Stimulated activated CD8-positive, alpha-beta memory T cell treated with anti-CD3 and anti-CD28 coated beads, Interleukin-7, amount 100 ng/mL, for 48 hours (primary cell): ENCODE results near the gene CCDC107.

ENCODE experiments used
- DNase-seq, 2 donors: peaks; one replicate each; pipeline ENCODE4 v3.0.0-alpha.2; 2020; ENCODE audit warnings: low read depth in 1 of 2; ENCODE audit errors: extremely low read depth in 1 of 2

The CCDC107 gene

DNA sequence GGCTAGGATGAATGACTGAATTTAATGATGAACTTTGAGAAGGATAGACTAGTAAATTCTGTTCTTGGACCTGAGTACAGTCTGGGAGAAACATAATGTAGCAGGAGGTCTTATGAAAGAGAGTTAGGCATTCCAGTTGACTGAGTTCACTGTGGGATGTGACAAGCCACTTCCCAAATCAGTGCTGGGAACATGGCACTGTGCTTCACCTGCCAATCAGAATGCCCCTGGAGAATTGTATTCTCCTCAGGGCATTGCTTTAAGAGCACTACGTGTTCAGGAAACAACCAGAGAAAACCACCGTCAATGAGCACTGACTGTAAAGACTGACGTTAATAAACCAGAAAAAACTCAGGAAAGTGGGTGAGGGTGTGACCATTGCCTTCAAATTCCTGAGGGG, 1.2 kb downstream of the CCDC107 start:
- no peak for DNase-seq

DNA sequence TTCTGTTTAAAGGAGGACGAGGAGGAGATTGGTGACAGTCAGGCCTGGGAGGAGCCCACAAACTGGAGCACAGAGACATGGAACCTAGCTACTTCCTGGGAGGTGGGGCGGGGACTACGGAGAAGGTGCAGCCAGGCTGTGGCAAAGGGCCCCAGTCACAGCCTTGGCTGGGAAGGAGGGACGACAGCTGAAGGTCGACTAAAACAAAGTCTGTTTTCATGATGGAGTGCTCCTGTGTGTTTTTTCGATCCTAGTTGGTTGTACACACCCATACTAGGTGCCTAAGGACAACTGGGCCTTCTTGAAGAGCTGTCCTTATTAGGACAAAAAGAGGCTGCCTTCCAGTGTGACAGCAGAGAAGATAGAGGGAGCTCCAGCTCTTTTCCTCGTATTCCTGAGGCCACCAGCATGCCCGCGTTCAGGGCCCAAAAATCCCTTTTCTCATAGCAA, 2.9 kb downstream of the CCDC107 start:
- no peak for DNase-seq

DNA sequence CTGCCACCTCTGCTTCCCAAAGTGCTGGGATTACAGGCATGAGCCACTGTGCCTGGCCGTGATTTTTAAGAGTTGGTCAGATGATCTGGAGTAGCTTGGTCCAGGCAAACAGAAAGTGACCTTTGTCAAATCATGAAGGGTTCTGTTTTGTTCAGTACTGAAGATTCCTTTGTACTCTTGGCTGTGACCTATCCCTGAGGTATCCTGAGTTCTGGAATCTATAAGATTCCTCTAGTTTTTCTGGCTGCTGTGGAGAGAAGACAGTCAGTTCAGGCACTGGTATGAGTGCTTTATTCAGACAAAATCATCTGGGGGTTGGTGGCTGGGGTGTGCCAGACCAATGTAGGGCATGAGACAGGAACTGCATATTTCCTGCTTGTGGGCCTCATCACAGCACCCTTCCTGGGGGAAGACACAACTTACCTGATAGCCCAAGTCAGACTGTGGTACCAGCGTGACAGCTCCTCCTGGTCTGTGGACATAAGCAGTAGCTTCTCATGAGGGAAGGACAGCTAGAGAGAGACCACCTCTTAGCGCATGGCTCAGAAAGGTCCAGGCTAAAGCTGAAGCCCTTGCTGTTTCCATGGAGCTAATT, 3.8 kb downstream of the CCDC107 start:
- DNase-seq, result no peak

DNA sequence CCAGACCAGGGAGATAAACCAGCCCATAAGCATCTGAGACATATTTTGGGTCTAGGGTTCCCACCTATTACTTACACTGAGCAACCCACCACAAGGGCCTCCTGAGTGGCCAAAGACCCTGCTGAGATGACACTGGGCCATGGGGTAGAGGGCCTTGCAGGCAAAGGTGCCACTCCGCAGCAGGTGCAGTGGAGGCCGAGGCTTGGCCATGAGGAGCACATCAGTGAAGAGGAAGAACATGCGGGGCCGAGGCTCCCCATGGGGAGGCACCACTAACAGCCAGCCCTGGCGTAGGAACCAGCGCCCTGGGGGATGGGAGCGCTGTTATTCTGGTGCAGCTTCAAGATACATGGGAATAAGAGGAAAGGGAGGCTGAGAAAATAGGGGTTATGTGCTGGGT, 4.3 kb downstream of the CCDC107 start:
- DNase-seq, result no peak

DNA sequence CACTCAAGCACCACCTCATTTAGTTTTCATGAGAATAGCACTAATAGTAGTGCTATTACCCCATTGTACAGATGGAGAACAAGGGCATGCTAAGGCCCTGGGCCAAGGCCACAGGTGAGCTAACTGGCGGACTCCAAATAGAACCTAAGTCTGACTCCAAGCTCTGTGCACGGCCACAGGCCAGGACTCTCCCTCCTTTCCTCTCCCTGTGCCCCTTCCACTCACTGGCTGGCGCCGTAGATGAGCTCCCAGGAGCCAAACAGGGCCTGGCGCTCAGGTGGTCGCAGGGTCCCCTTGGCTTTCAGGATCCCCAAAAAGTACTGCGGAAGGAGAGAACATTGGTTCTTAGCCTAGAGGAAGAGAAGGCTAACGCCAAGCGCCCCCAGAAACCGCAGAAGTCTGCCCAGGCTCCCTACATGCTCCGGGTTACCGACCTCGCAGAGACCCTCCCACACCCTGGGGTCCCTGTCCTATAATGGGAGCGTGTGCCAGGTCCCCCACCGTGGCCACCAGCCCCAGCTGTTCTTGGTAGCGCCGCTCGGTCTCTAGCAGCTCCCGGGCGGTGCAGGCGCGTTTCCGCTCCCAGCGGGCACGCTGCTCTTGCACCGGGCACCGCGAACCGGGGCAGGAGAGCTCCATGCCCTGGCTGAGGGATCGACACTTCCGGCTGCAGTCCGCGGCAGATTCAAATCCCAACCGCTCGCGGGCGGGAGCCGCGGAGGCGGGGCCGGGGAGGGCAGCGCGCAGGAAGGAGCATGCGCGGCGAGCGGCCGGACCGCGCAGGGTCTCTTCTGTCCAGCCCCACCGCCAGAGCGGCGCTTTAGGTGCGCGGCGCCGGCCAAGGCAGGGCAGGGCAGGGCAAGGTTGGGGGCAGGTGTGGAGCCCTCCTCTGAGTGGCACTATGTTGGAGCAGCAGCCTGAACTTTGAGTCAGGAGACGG, 6.7 kb downstream of the CCDC107 start, which contains the start of gene ARHGEF39:
ARHGEF39 (minus strand) TSS at position 665 of the 940 bp plus-strand sequence; CDS start at position 639, 26 bp downstream.
- peak; percentile 65 to 66 for DNase-seq

DNA sequence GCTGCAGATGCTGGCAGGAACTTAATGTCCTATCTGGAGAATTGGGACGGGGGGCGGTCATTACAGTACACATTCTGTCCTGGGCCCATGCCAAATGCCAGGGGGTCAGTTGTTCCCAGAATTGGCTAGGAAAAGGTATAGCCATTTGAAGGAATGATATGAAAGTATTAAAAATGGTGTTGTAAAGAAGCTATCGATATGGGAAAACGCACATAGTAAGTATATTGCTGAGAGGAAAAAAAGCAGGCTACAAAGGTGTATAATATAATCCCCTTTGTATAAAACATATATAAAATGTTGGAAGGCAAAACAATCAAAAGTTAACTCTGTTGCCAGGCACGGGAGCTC, 7.4 kb downstream of the CCDC107 start:
- no peak for DNase-seq

DNA sequence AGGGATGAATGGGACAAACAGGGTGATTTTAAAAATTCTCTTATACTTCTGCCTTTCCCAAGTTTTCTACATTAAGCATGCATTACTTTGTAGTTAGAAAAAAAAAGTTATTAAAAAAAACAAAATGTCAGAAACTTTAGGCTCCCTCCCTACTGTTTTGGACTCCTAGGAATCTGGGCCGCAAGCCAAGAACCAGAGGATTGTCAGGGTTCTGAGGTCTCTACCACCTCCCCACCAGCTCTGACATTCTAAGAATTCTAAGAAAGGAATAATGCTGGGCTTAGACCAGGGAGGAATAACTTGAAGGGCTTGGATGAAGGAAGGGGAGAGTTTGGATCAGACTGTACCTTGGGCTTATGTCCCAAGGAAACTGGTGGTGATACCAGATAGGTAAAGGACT, 8.0 kb downstream of the CCDC107 start:
- DNase-seq, result no peak

DNA sequence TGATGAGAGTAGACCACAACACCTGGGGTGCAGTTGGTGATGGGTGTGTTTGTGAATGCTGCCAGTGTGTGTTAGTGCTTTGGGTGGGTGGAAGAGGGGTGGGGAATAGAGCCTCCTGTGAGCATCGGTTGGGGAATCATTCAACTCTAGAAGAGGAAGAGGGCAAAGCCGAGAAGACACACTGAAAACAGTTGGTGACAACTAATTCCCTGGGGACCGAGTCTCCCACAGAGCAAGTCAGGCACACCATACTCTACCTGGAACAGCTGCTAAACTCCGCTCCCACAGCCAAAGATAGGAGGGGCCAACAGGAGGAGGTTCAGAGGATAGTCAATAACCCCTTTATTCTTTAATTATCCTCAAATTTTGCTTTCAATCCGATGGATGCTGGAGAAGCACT, 8.5 kb downstream of the CCDC107 start:
- no peak for DNase-seq

DNA sequence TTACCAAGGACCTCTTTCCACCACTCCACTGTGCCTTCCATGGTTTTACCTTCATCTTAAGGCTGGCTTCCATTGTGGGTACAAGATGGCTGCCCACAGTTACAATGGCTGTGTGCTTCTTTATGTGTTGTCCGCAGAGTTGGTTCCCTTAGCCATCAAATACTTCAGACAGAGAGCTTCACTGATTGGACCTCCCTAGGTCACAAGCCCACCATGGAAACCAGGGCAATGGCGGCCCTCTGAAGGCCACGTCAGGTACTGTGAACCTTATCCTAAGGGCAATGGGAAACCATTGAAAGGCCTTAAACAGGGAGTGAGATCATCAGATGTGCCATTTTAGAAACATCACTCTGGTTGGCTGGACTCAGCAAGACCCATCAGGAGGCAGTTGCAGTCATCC, 9.8 kb downstream of the CCDC107 start:
- no peak for DNase-seq

DNA sequence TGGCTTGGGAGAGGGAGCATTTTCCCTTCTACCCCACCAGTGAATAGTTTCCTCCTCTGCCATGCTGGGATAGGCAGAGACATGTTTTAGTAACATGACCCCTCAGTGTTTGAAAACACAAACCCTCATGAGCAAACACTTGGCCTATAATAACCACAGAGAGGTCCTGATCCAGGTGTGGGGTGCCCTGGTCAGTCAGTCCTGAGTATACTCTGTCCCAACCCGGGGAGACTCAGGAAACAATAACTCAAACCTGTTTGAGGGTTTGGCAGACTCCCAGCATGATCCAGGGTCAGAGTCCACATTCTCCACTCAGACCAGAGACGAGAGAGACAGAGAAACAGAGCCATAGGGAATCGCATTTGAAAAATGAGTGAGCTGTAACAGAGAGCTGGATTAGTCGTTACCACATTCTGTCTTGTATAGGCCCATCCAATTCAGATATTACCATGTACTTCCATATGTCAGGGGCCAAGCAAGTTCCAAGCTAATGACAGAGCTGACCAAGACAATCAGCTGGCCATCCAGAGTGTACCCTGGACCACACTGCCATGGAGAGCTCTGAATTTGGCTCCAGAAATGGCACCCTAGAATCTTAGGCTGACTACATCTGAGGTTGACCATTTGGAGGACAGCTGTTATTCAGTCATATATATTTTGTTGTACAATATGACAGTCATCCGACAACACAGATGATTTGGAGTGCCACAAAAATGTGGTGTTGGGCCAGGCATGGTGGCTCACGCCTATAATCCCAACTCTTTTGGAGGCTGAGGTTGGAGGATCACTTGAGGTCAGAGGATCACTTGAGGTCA, 11.4 kb downstream of the CCDC107 start:
- no peak for DNase-seq

DNA sequence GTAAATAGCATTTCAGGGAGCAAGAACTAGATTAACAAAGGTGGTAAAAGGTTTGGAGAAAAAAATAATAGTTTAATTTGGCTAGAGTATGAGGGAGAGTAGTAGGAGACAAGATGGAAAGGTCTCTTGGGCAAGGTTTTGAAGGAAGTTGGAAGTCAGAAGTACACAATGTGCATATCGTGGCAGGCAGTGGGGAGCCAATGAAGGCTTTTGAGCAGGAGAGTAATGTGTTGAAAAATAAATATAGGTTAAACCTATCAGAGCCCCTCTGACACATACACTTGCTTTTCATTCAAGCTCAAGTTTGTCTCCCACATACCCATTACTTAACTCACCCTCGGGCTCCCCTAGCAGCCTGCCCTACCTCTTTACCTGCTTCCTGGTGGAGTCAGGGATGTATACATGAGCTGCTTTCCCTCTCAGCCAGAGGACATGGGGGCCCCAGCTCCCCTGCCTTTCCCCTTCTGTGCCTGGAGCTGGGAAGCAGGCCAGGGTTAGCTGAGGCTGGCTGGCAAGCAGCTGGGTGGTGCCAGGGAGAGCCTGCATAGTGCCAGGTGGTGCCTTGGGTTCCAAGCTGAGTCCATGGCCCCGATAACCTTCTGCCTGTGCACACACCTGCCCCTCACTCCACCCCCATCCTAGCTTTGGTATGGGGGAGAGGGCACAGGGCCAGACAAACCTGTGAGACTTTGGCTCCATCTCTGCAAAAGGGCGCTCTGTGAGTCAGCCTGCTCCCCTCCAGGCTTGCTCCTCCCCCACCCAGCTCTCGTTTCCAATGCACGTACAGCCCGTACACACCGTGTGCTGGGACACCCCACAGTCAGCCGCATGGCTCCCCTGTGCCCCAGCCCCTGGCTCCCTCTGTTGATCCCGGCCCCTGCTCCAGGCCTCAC, 15.3 kb downstream of the CCDC107 start, which contains the start of gene CA9:
CA9 (plus strand) TSS at position 797 of the 893 bp plus-strand sequence; CDS start at position 829, 32 bp downstream.
- DNase-seq, result no peak

DNA sequence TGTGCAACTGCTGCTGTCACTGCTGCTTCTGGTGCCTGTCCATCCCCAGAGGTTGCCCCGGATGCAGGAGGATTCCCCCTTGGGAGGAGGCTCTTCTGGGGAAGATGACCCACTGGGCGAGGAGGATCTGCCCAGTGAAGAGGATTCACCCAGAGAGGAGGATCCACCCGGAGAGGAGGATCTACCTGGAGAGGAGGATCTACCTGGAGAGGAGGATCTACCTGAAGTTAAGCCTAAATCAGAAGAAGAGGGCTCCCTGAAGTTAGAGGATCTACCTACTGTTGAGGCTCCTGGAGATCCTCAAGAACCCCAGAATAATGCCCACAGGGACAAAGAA, 15.9 kb downstream of the CCDC107 start:
- no peak for DNase-seq

DNA sequence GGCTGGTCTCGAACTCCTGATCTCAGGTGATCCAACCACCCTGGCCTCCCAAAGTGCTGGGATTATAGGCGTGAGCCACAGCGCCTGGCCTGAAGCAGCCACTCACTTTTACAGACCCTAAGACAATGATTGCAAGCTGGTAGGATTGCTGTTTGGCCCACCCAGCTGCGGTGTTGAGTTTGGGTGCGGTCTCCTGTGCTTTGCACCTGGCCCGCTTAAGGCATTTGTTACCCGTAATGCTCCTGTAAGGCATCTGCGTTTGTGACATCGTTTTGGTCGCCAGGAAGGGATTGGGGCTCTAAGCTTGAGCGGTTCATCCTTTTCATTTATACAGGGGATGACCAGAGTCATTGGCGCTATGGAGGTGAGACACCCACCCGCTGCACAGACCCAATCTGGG, 17.1 kb downstream of the CCDC107 start:
- no peak for DNase-seq

DNA sequence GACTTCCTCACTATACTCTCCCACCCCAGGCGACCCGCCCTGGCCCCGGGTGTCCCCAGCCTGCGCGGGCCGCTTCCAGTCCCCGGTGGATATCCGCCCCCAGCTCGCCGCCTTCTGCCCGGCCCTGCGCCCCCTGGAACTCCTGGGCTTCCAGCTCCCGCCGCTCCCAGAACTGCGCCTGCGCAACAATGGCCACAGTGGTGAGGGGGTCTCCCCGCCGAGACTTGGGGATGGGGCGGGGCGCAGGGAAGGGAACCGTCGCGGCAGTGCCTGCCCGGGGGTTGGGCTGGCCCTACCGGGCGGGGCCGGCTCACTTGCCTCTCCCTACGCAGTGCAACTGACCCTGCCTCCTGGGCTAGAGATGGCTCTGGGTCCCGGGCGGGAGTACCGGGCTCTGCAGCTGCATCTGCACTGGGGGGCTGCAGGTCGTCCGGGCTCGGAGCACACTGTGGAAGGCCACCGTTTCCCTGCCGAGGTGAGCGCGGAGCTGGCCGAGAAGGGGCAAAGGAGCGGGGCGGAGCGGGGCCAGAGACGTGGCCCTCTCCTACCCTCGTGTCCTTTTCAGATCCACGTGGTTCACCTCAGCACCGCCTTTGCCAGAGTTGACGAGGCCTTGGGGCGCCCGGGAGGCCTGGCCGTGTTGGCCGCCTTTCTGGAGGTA, 17.8 kb downstream of the CCDC107 start:
- DNase-seq, result no peak

DNA sequence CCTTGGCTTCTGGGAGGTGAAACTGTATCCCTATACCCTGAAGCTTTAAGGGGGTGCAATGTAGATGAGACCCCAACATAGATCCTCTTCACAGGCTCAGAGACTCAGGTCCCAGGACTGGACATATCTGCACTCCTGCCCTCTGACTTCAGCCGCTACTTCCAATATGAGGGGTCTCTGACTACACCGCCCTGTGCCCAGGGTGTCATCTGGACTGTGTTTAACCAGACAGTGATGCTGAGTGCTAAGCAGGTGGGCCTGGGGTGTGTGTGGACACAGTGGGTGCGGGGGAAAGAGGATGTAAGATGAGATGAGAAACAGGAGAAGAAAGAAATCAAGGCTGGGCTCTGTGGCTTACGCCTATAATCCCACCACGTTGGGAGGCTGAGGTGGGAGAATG, 21.0 kb downstream of the CCDC107 start:
- DNase-seq, result no peak

DNA sequence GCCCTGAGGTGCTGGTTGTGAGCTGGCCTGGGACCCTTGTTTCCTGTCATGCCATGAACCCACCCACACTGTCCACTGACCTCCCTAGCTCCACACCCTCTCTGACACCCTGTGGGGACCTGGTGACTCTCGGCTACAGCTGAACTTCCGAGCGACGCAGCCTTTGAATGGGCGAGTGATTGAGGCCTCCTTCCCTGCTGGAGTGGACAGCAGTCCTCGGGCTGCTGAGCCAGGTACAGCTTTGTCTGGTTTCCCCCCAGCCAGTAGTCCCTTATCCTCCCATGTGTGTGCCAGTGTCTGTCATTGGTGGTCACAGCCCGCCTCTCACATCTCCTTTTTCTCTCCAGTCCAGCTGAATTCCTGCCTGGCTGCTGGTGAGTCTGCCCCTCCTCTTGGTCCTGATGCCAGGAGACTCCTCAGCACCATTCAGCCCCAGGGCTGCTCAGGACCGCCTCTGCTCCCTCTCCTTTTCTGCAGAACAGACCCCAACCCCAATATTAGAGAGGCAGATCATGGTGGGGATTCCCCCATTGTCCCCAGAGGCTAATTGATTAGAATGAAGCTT, 21.8 kb downstream of the CCDC107 start:
- no peak for DNase-seq

DNA sequence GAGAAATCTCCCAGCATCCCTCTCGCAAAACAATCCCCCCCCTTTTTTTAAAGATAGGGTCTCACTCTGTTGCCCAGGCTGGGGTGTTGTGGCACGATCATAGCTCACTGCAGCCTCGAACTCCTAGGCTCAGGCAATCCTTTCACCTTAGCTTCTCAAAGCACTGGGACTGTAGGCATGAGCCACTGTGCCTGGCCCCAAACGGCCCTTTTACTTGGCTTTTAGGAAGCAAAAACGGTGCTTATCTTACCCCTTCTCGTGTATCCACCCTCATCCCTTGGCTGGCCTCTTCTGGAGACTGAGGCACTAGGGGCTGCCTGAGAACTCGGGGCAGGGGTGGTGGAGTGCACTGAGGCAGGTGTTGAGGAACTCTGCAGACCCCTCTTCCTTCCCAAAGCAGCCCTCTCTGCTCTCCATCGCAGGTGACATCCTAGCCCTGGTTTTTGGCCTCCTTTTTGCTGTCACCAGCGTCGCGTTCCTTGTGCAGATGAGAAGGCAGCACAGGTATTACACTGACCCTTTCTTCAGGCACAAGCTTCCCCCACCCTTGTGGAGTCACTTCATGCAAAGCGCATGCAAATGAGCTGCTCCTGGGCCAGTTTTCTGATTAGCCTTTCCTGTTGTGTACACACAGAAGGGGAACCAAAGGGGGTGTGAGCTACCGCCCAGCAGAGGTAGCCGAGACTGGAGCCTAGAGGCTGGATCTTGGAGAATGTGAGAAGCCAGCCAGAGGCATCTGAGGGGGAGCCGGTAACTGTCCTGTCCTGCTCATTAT, 22.4 kb downstream of the CCDC107 start:
- DNase-seq, result no peak

DNA sequence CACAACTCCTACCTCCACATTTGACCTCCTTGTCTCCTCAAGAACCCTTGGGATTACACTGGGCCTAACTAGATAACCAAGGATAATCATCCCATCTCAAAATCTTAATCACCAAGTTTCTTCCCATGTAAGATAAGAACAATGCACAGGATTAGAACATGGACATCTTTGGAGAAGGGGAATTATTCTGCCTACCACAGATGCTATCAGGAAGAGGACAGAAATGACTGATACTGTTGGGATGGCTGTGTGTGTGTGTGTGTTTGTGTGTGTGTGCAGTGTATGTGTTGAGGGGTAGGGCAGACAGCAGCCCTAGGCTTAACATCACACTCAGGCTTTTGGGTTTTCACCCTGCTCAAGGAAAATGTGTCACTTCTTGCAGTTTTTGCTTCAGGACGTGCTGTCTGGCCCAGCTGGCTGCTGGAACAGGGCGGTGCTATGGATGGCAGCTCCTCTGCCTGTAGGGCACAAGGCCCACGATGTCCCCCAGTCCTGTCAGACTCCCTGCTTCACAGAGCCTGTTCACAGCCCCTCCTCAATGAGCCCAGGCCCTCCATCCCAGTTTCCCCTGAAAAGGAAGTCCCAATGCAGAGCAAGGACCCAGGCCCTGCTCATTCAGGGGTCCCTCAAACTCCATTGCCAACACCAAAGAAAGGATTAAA, 23.4 kb downstream of the CCDC107 start:
- no peak for DNase-seq
